Left ventricle myocardium superior (tissue), 1 donor: ENCODE data around the gene SHB. TPM values are rescaled to one million over a fixed set of nuclear protein-coding genes. Genes with fewer than 3 reads are reported as not detected.
A peak's percentile ranks its signal among the peaks of the same experiment; 100 is the strongest.

Source experiments
- ATAC-seq: fragments of 200-7000 bp; cut with Tn5 transposase; one replicate; pipeline ENCODE4 v1.9.1; 2020; ENCODE audit warnings: mild to moderate bottlenecking, moderate library complexity
- DNase-seq: peaks from one replicate; pipeline ENCODE4 v3.0.0-alpha.2; 2020
- intact Hi-C: fragments of 100-400 bp; cut with micrococcal nuclease; formaldehyde crosslinking; loops from one replicate; pipeline ENCODE4 v1.11.0; 2022
- total RNA-seq: library from RNA; stranded (reverse); fragmentation: NEBNext Ultra II Directional; extraction: Animal tissue kit (Norgen Biotek cat#: 25700); gene quantifications from one replicate; pipeline ENCODE4 v1.2.1, GENCODE V29; 2021
- donor health status: DM: no; HTN: yes; CAD: no; lungs with severe emphysema.

SHB gene
- total RNA-seq, 1 donor from 2014 or later = 15.9 TPM

GRCh38 chr9:37941253-37941652 is 127.8 kb downstream of the SHB start:
- ATAC-seq = no peak
- no peak for DNase-seq
- intact Hi-C loops = no loop called here

DNA sequence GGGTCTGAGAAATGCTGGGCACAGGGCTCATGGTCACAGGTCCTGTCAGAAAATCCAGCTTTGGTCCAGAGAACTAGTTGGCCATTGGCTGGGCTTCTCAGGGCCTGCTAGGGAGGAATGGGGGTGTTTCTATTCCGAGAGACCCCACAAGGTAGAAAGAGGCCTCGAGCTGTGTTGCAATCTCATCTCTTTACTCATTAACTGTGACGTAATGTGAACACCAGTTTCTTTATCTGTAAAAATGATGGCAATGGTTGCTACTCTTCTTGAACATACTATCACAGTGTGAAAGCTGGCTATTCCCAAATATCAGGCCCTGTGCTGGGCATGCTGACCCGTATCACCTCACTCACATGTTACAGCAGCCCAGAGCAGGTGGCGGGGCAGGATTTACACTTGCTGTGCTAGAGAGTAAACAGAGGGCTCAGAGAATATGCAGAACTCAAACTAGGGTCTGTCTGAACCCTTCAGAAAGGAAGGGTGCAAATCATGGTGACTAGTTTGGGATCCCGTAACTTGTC is 129.4 kb downstream of the SHB start:
- intact Hi-C loops = loop anchor here (10.0 kb wide), 1 partner anchor 55 kb away; no protein-coding TSS in a partner anchor
- no peak for DNase-seq
- no peak for ATAC-seq

GRCh38 chr9:37938121-37938891 is 130.7 kb downstream of the SHB start:
- intact Hi-C loops = loop anchor here (10.0 kb wide), 1 partner anchor 56 kb away; no protein-coding TSS in a partner anchor
- DNase-seq = peak; percentile 56
- peak; percentile 63 for ATAC-seq

DNA sequence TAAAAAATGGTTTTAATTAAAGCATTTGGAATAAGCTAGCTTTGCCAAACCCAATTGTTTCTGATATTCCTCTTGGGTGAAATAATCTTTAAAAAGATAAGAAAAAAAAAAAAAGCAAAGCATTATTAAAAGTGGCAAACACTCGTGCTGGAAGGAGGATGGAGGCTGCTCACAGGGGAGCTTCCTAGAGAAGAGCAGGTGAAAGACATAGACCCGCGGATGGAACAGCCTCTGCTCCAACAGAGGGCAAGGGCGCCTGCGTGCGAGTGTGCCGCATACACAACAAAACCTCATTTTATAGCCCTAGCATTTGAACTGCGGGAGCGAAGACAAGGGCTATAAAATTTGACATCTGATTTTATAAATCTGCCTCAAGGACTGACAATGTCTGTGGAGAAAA is 131.7 kb downstream of the SHB start:
- intact Hi-C loops = loop anchor here (10.0 kb wide), 1 partner anchor 57 kb away; no protein-coding TSS in a partner anchor
- ATAC-seq (no peak), DNase-seq (no peak)

DNA sequence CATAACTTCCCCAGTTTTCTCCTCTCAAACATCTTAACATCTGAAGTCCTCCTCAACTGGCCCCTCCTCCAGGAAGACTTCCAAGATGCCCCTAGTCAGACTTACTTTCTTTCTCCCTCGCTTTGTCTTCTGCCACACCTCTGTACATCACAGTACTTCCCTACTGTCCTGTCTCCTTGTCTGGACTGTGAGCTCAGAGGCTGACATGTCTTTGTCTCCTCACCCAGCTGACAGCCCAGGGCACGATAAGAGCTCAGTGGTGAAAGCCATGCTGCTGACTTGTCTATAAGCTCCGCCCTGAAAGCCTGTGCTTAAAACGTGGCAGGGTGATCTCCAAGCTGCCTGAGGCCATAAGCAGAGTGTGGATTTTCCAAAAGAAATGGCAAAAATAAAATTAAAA is 132.1 kb downstream of the SHB start:
- intact Hi-C loops = loop anchor here (10.0 kb wide), 1 partner anchor 58 kb away; no protein-coding TSS in a partner anchor
- peak; percentile 94 for ATAC-seq
- peak; percentile 51 for DNase-seq

DNA sequence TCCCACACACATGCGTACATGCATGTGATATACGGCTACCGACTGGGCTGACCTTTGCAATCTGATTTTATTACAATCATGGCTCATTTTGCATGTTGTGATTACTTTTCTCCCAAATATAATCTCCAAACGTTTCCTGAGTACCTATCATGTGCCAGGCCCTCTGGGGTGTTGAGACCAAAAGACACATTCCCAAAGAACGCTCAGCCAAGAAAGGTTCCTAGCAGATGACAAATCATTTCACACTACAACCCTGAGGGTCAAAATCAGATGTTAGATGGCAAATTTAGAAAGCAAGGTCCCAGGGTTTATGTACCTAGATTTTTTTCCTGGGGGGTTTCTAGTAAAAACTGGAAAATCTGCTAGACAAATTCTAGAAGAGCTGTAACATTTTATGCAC is 132.7 kb downstream of the SHB start:
- intact Hi-C loops = loop anchor here (10.0 kb wide), 1 partner anchor 58 kb away; no protein-coding TSS in a partner anchor

DNA sequence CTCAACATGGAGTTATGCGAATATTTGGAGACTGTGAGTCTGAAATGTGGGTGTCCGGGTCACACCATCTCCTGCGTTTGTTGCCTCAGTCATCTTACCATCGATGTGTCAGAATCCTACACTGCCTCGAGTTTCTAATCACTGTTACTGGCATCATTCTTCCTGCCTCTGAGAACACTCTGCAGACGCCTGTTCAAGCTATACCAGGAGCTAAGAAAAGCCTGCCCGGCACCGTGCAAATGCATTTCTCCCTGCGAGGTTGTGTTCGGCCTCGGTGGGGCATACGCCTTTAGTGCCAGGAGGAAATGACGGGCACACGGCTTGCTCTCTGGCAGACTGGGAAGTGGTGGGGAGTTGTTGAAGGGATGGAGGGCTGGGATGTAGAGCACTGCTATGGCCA is 133.9 kb downstream of the SHB start:
- intact Hi-C loops = loop anchor here (10.0 kb wide), 1 partner anchor 60 kb away; no protein-coding TSS in a partner anchor
- no peak for ATAC-seq

More for the DNA sequence above, 132.7 kb downstream of the SHB start:
- DNase-seq = no peak
- ATAC-seq = no peak

DNA sequence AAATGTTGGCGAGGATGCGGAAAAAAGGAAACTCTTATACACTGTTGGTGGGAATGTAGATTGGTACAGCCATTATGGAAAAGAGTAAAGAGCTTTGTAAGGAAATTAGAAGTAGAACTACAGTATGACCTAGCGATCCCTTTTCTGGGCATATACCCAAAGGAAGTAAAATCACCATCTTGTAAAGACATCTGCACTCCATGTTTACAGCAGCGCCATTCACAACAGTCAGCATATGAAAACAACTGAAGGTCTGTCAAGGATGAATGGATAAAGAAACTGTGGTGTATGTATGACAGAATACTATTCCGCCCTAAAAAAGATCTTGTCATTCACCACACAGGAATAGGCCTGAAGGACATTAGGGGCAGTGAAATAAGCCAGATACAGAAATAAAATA is 137.4 kb downstream of the SHB start:
- intact Hi-C loops = loop anchor here (10.0 kb wide), 1 partner anchor 63 kb away; no protein-coding TSS in a partner anchor
- no peak for ATAC-seq
- no peak for DNase-seq

More for the DNA sequence above, 133.9 kb downstream of the SHB start:
- DNase-seq = peak; percentile 0

DNA sequence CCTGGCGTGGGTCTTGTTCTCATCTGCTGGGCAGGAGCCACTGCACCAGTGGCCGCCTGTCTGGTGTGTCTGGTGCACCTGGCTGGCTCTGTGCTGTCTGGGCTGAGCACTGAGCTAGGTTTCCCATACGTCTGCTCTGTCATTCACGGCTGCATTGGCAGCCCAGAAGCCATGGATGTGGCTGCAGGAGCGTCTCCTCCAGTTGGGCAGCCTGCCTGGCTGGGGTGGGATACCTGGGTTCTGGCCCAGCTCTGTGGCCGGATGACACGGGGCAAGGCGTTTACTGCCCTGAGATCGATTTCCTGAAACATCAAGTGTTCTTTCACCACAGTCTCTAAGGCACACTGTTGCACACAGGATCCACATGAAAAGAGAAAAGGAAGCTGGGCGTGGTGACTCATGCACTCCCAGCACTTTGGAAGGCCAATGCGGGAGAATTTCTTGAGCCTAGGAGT is 139.6 kb downstream of the SHB start:
- ATAC-seq = no peak
- no peak for DNase-seq
- intact Hi-C loops = loop anchor here (10.0 kb wide), 1 partner anchor 135 kb away; the partner anchor contains the start of gene SHB

GRCh38 chr9:37928552-37929430 is 140.2 kb downstream of the SHB start:
- peak; percentile 15 for ATAC-seq

DNA sequence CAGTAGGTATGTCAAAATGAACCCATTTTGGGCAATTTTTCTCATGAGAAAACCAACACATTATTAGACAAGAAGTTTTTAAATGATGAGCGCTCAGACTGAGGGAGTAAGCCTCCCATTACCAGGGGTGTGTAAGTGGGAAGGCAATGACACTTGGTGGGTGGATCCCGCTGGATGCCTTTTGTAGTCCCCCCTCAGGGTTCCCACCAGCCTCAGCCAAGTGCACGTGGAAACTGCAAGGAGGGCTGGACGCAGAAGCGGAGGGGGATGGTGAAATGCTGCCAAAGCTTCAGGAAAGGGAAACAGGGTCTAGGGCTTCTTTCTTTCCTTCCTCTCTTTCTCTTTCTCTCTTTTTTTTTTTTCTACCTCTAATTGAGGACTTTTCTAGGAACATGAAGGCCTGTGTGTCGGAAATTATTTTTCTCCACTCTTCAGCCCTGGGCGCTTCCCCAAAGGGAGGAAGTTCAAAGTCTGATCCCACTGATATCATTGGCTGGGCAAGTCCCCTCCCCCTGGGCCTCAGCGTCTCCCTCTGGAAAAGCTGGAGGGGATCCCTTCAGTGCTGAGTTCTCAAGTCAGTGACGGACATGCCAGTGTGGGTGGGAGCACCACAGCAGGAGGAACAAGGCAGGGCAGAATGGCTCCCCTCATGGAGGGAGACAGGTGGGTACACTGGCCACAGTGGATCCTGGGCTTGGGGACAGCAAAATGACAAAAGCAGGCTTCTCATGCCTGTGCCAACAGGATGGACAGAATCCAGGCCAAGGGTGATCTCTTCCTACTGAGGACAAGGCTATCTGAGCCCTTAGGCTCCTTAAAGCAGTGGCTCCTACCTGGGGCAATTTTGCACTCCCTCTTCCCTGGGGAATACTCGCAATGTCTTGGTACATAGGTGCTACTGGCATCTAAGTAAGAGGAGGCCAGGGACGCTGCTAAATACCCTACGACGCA is 141.2 kb downstream of the SHB start:
- intact Hi-C loops = loop anchor here (10.0 kb wide), 1 partner anchor 137 kb away; the partner anchor contains the start of gene SHB
- ATAC-seq (peak; percentile 70), DNase-seq (no peak)

More at GRCh38 chr9:37928552-37929430, 140.2 kb downstream of the SHB start:
- no peak for DNase-seq
- intact Hi-C loops = loop anchor here (10.0 kb wide), 1 partner anchor 136 kb away; the partner anchor contains the start of gene SHB

DNA sequence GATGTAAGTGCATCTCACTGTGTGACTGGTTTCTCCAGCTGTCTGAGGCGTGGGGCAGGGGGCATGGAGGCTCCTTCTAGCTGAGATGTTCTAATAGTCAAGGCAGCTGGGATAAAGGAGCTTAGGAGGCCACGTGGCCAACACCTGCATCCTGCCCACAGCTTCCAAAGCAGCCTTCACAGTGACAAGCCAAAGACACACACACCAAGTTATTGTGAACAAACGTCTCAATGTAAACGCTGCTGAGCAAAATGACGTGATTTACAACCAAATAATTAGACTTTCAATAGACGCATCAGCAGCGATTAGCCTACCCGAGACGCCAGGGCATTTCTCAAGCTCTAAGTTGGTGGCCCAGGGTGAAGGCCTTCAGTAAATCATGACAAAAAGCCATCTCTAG is 141.9 kb downstream of the SHB start:
- intact Hi-C loops = loop anchor here (10.0 kb wide), 1 partner anchor 138 kb away; the partner anchor contains the start of gene SHB
- DNase-seq = no peak
- no peak for ATAC-seq

GRCh38 chr9:37926737-37927118 is 142.3 kb downstream of the SHB start:
- DNase-seq (no peak), ATAC-seq (no peak)
- intact Hi-C loops = loop anchor here (10.0 kb wide), 1 partner anchor 138 kb away; the partner anchor contains the start of gene SHB

DNA sequence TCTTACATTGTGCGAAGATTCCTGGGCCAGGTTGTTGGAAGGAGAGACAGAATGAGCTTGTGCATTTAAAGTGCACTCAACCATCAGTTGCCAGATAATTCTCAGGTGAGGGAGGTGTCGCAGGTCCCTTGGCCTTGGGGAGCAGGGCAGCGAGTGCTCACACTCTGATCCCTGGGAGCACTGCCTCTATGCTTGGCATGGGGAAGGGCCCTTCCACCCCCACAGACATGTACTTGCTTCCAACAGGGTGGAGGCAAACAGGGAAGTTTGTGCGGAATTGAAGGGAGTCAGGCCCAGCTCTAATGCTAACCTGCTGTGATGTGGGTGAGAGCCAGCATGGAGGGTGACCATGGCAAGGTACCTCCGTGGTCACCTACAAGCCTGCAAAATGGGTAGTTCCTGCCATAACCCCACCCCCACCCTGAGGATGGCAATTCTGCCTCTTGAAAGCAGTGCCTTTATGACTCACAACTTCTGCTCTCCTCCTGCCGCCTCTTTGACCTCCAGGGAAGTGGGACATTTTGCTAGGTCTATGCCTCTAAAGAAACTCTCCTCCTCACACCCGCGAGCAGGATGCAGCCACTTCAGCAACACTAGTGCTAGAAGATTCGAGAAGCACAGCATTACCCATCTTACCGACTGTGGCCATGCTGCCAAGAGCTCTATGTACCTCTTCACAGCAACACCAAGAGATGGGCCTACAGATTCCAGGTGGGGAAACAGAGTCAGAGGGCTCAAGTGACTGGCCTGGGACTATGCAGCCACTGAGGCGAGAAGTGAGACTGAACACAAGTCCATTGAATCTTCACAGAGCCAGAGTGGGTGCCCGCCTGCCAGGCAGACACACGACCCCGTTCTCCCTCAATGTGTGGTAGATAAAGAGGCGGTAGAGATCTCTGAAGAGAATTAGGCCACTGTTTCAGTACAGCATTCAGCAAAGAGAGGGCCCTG is 143.0 kb downstream of the SHB start:
- ATAC-seq (no peak), DNase-seq (no peak)
- intact Hi-C loops = loop anchor here (10.0 kb wide), 1 partner anchor 139 kb away; the partner anchor contains the start of gene SHB

GRCh38 chr9:37925006-37925405 is 144.0 kb downstream of the SHB start:
- intact Hi-C loops = loop anchor here (10.0 kb wide), 1 partner anchor 140 kb away; the partner anchor contains the start of gene SHB
- no peak for ATAC-seq
- DNase-seq = no peak

GRCh38 chr9:37924538-37924937 is 144.5 kb downstream of the SHB start:
- intact Hi-C loops = loop anchor here (10.0 kb wide), 1 partner anchor 140 kb away; the partner anchor contains the start of gene SHB
- no peak for ATAC-seq
- DNase-seq = no peak
